Kidney epithelial cell (primary cell): Measurements from ENCODE around the gene SLC35B4. TPM values are rescaled to one million over a fixed set of nuclear protein-coding genes. Genes with fewer than 3 reads are reported as not detected.

Experiments used
- DNase-seq: peaks from one replicate; pipeline ENCODE4 v3.0.0-alpha.2; 2010; ENCODE audit warnings: low read depth
- H3K27me3 ChIP-seq: 2 replicates; pipeline ENCODE4 v1.6.0; 2011; ENCODE audit warnings: low read length; ENCODE audit not compliant: control insufficient read depth, insufficient read depth
- H3K36me3 ChIP-seq: 2 replicates; pipeline ENCODE4 v1.5.1; 2011; ENCODE audit warnings: low read length; ENCODE audit not compliant: control insufficient read depth, insufficient read depth
- H3K4me3 ChIP-seq: 2 replicates; pipeline ENCODE4 v1.5.1; 2011; ENCODE audit warnings: low read depth, mild to moderate bottlenecking, control low read depth, low read length
- total RNA-seq: library from RNA; depleted of rRNA; stranded (reverse); fragments of >200 nt; gene quantifications from 2 replicates; pipeline ENCODE4 v1.2.3, GENCODE V29; 2015
- TF ChIP-seq, protein P1 (sequence below): IDR thresholded peaks from 2 replicates; pipeline ENCODE4 v1.5.1; 2011; ENCODE audit warnings: mild to moderate bottlenecking, moderate library complexity, low read length, control low read depth, inconsistent platforms; ENCODE audit not compliant: insufficient read depth, poor library complexity, severe bottlenecking

Gene SLC35B4
- total RNA-seq, 1 donor from 2014 or later, result 10.6 TPM

DNA sequence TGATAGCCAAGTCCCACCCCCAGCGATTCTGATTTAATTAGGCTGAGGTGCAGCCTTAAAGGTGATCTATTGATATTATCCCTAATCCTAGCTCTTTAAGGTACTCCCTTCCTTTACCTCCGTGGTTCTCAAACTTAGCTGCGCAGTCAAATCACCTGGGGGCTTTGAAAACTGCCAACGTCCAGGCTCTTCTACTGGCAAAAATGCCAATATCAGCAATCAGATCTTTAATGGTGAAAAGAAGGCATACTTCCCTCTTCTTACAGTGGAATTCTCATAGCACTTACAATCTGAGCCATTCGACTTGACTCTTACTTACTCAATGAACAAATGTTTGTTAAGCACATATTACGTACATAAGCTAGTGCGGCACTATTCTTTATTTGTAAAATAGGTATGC is 704 bp upstream of the SLC35B4 start:
- TF ChIP-seq, protein P1, sequence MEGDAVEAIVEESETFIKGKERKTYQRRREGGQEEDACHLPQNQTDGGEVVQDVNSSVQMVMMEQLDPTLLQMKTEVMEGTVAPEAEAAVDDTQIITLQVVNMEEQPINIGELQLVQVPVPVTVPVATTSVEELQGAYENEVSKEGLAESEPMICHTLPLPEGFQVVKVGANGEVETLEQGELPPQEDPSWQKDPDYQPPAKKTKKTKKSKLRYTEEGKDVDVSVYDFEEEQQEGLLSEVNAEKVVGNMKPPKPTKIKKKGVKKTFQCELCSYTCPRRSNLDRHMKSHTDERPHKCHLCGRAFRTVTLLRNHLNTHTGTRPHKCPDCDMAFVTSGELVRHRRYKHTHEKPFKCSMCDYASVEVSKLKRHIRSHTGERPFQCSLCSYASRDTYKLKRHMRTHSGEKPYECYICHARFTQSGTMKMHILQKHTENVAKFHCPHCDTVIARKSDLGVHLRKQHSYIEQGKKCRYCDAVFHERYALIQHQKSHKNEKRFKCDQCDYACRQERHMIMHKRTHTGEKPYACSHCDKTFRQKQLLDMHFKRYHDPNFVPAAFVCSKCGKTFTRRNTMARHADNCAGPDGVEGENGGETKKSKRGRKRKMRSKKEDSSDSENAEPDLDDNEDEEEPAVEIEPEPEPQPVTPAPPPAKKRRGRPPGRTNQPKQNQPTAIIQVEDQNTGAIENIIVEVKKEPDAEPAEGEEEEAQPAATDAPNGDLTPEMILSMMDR, result no peak
- H3K4me3 ChIP-seq, result peak overlapping the region; percentile 16

DNA sequence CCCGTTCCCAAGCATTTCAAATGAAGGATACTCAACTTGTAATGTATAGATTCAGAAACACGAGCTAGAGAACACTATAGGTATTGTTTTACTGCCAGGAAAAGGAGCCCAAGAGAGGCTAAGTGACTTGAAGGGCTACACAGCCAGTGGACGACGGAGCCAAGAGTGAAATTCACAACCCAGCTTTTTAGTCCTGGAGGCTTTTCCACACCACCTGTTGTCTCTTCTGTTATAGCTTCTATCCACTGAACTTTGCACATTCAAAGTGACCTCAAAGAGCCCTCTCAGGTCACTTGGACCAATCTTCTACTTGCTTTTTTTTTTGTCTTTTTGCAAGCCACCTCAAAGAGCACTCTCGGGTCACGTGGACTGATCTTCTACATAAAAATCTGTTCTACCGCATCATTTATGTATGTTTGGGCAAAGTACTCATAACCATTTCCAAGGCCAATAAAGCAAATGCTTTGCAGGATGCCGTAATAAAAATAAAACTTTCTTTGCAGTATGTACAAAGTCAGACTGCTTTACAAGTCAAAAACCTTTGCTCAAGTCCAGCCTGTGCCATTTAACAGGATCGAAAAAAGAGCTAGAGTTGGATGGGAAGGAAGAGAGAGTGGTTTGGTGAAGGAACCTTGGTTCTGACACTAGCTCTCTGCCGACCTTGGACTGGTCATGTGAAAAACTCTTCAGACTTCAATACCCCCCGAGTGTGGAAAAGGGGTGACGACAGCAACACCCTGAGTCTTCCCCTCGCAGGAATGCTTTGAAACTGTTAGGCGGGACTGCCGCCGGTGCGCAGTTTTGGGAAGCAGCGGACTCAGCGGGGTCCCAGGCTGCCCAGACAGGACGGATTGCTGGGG is 821 bp downstream of the SLC35B4 start:
- no peak for DNase-seq
- H3K36me3 ChIP-seq, result no peaks in the 10 kb centered on the region
- no peaks in the 10 kb centered on the region for H3K27me3 ChIP-seq
- TF ChIP-seq, protein P1, result no peak
- peak overlapping the region; percentile 56 for H3K4me3 ChIP-seq

More for the DNA sequence above, 704 bp upstream of the SLC35B4 start:
- H3K27me3 ChIP-seq, result no peaks in the 10 kb centered on the region
- DNase-seq, result no peak
- no peaks in the 10 kb centered on the region for H3K36me3 ChIP-seq

DNA sequence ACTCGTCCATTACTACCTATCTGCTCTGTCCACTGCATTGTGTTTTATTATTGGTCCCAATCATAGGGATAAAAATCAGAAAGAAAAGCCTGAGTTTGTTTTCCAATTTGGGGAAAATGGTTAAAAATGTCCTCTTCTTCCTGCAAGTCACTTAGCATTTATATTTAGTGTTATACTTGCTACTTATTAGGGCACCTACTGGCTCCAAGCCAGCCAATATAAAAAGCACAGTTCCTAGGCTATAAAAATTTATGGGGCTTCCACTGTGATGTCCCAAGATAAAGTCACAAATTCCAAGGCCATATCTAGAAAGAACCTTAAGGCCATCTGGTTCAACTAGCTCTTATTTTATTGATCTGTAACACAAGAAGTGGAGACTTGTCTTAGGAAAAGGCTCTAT is 3.2 kb downstream of the SLC35B4 start:
- TF ChIP-seq, protein P1, result no peak
- H3K4me3 ChIP-seq, result no peak overlapping the region
- no peaks in the 10 kb centered on the region for H3K27me3 ChIP-seq
- DNase-seq, result no peak
- H3K36me3 ChIP-seq, result no peaks in the 10 kb centered on the region

DNA sequence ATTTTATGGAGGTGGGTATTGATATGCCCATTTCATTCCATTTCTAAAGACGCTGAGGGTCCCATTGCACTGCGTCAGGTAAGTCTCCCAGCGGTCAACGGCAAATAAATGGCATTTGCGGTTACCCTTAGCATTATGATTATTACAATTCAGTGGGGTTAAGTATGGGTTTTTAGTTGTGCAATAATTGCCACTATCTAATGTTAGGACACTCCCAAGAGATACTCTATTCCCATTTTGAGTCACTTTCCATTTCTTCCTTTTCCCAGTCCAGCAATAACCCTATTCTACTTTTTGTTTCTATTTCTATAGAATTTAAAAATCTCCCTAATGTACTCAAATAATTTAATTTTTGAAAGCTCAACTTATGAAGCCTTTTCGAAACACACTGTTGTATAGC is 4.0 kb downstream of the SLC35B4 start:
- no peak for DNase-seq
- Histone ChIP-seq H3K36me3 (no peaks in the 10 kb centered on the region), H3K4me3 (no peak overlapping the region), H3K27me3 (no peaks in the 10 kb centered on the region)
- TF ChIP-seq, protein P1, result no peak

DNA sequence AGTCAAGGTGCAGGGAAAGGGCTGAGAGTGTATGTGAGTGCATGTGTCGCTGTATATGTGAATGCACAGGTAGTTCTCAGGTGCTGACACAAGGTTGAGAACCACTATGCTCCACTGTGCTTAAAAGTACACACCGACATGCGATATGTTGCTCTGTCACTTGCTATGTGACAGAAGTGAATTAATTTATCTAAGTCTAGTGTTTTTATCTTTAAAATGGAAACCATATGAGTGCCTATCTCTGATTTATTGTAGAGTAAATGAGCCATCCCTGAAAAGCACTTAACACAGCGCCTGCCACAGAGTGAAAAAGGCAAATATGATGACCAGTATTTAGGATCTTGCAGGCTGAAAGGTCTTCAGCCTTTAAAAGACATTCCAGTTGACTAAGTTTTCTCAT is 4.9 kb downstream of the SLC35B4 start:
- Histone ChIP-seq H3K27me3 (no peaks in the 10 kb centered on the region), H3K36me3 (no peaks in the 10 kb centered on the region), H3K4me3 (no peak overlapping the region)
- TF ChIP-seq, protein P1, result no peak
- no peak for DNase-seq

DNA sequence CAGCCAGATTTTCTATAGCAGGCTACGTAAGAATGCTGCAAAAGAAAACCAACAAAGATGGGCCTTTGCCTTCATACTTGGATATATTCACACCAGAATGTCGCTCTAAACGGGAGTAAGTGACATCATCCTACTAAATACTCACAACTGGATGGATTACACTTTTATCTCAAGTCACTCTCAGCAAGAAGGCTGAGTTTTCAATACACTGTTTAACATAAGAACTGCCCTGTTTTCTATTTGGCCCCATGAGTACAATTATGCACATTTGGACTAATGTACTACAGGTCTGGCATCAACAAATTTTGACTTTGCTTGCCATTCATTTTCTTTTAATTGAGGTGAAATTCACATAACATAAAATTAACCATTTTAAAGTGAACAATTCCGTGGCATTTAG is 8.2 kb downstream of the SLC35B4 start:
- Histone ChIP-seq H3K27me3 (no peaks in the 10 kb centered on the region), H3K4me3 (no peak overlapping the region), H3K36me3 (no peaks in the 10 kb centered on the region)
- TF ChIP-seq, protein P1, result no peak
- DNase-seq, result no peak
